Panc1 (cell line): ENCODE measurements around the gene CCDC167. TPM values are rescaled to one million over a fixed set of nuclear protein-coding genes. Genes with fewer than 3 reads are reported as not detected.
"Not testable (repeated sequence)": the region's sequence is repeated elsewhere in the genome, so short reads cannot be mapped to it uniquely, and the experiment has no call there.

Experiments used
- ATAC-seq: fragments of 200-7000 bp; cut with Tn5 transposase; 2 replicates; pipeline ENCODE4 v1.9.1; 2020; ENCODE audit warnings: mild to moderate bottlenecking, moderate library complexity
- BruUV-seq: library from RNA; stranded (reverse); fragments of 400-500 nt; replicated peaks from 2 replicates; lab custom pipeline; 2021; lab: Mats Ljungman, UMichigan
- CTCF ChIA-PET: fragments of 300-600 bp; sonication (Branson Sonifier 250); formaldehyde crosslinking; loops from one replicate; lab custom pipeline; 2022; ENCODE audit warnings: antibody characterized with exemption; lab: Charles Lee
- POLR2A ChIA-PET: fragments of 300-600 bp; sonication (Branson Sonifier 250); formaldehyde crosslinking; loops from one replicate; lab custom pipeline; 2022; ENCODE audit warnings: antibody characterized with exemption; lab: Charles Lee
- DNase-seq: peaks from one replicate; pipeline ENCODE4 v3.0.0-alpha.2; 2010; ENCODE audit warnings: low read depth, low spot score
- H3K27ac ChIP-seq: 2 replicates; pipeline ENCODE4 v1.5.1; 2011; ENCODE audit warnings: mild to moderate bottlenecking, low read length, inconsistent platforms
- H3K27me3 ChIP-seq: fragments of 200-500 bp; sonication (Bioruptor generic); 2 replicates; pipeline ENCODE4 v1.6.0; 2014; ENCODE audit warnings: low read length, inconsistent platforms; ENCODE audit not compliant: control insufficient read depth, insufficient read depth
- H3K36me3 ChIP-seq: fragments of 200-500 bp; sonication (Bioruptor generic); 2 replicates; pipeline ENCODE4 v1.5.1; 2014; ENCODE audit warnings: inconsistent platforms, mild to moderate bottlenecking, low read length, moderate library complexity; ENCODE audit not compliant: control insufficient read depth, insufficient read depth
- H3K4me1 ChIP-seq: 2 replicates; pipeline ENCODE4 v1.5.1; 2011; ENCODE audit warnings: inconsistent platforms, mild to moderate bottlenecking, low read length, moderate library complexity; ENCODE audit not compliant: control insufficient read depth, insufficient read depth
- H3K4me3 ChIP-seq, 2 experiments: 2 replicates each; pipeline ENCODE4 v1.5.1; 2011 to 2012; ENCODE audit warnings: low read depth in 2 of 2, low read length in 2 of 2, mild to moderate bottlenecking in 2 of 2, inconsistent platforms in 1 of 2, moderate library complexity in 1 of 2
- H3K9me3 ChIP-seq: fragments of 200-500 bp; sonication (Bioruptor generic); 2 replicates; pipeline ENCODE4 v1.5.1; 2014; ENCODE audit warnings: low read depth, mild to moderate bottlenecking, inconsistent platforms, low read length, moderate library complexity; ENCODE audit not compliant: control insufficient read depth, insufficient read depth
- POLR2AphosphoS5 ChIP-seq: IDR thresholded peaks from 2 replicates; pipeline ENCODE4 v1.6.1; 2012; ENCODE audit warnings: mild to moderate bottlenecking, low read depth, low read length, moderate library complexity
- SIN3A ChIP-seq: IDR thresholded peaks from 2 replicates; pipeline ENCODE4 v1.6.1; 2012; ENCODE audit warnings: low read depth, mild to moderate bottlenecking, low read length, moderate library complexity, borderline replicate concordance; ENCODE audit not compliant: insufficient read depth
- TCF7L2 ChIP-seq: IDR thresholded peaks from 2 replicates; pipeline ENCODE4 v1.6.1; 2011; ENCODE audit warnings: mild to moderate bottlenecking, low read depth, low read length, inconsistent platforms
- in situ Hi-C: cut with HindIII; loops from 2 replicates; pipeline ENCODE4 v1.10.0; 2016; ENCODE audit warnings: low sequenced_read_pairs, low pct_unique_long_range_greater_than_20kb
- intact Hi-C: fragments of 100-400 bp; cut with micrococcal nuclease; formaldehyde crosslinking; loops from one replicate; pipeline ENCODE4 v1.10.0; 2022; ENCODE audit not compliant: unreplicated experiment
- total RNA-seq: library from RNA; stranded (reverse); gene quantifications from one replicate; pipeline ENCODE4 v1.2.1, GENCODE V29; 2021; ENCODE audit not compliant: unreplicated experiment
- TF ChIP-seq, protein P1 (sequence below): fragments of 450-650 bp; IDR thresholded peaks from 2 replicates; pipeline ENCODE4 v1.5.1; 2017; ENCODE audit warnings: mild to moderate bottlenecking
- TF ChIP-seq, protein P2 (sequence below), 2 experiments: IDR thresholded peaks; 2 replicates each; pipeline ENCODE4 v1.6.1; 2011 to 2012; ENCODE audit warnings: low read depth in 2 of 2, control low read depth in 1 of 2, low read length in 1 of 2, mild to moderate bottlenecking in 1 of 2, moderate library complexity in 1 of 2; ENCODE audit not compliant: insufficient read depth in 1 of 2

Gene CCDC167
- total RNA-seq, 1 experiment from 2014 or later: 57.6 TPM

DNA sequence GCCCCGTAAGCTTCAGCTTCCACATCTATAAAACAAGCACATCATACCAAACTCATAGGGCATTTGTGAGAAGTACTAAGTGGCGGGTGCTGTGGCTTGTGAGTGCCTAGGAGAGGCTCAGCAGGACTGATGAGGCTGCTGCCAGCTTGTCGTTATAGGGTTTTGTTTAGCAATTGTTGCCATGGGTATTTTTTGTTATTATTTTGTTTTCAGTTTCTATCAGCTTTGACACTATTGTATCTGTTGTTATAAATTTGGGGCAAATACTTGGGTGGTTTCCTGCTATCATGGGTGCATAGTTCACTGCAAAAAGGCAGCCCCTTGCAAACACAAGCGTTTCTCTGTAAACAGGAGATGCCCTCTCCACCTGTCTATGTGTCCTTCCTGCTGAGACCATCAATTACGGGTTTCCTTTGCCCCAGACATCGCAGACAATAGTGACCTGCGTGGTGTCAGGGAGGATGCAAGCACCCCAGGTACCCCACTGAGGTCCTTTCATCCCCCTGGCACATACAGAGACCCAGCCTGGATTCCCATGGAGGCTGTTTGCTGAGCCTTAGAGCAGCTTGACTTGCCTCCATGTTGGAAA is 3.1 kb upstream of the CCDC167 start:
- Histone ChIP-seq H3K4me1 (0 out of 2 replicates have a peak, but pooled peaks cover 6% of the 10 kb centered on the region), H3K27ac (peak overlapping the region; percentile 40; the same call in 1 of the 2 replicates), H3K27me3 (no peaks in the 10 kb centered on the region), H3K36me3 (no peaks in the 10 kb centered on the region), H3K4me3 (no peak overlapping the region), H3K9me3 (no peaks in the 10 kb centered on the region)
- ChIA-PET POLR2A (no interaction called here), CTCF (interaction anchor here (0.6 kb wide), 1 partner anchor 190 kb away, joined by 3 read pairs; no protein-coding TSS in a partner anchor)
- TF ChIP-seq POLR2AphosphoS5 (no peak), SIN3A (no peak), TCF7L2 (no peak)
- TF ChIP-seq, protein P1, sequence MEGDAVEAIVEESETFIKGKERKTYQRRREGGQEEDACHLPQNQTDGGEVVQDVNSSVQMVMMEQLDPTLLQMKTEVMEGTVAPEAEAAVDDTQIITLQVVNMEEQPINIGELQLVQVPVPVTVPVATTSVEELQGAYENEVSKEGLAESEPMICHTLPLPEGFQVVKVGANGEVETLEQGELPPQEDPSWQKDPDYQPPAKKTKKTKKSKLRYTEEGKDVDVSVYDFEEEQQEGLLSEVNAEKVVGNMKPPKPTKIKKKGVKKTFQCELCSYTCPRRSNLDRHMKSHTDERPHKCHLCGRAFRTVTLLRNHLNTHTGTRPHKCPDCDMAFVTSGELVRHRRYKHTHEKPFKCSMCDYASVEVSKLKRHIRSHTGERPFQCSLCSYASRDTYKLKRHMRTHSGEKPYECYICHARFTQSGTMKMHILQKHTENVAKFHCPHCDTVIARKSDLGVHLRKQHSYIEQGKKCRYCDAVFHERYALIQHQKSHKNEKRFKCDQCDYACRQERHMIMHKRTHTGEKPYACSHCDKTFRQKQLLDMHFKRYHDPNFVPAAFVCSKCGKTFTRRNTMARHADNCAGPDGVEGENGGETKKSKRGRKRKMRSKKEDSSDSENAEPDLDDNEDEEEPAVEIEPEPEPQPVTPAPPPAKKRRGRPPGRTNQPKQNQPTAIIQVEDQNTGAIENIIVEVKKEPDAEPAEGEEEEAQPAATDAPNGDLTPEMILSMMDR: no peak
- TF ChIP-seq, protein P2, sequence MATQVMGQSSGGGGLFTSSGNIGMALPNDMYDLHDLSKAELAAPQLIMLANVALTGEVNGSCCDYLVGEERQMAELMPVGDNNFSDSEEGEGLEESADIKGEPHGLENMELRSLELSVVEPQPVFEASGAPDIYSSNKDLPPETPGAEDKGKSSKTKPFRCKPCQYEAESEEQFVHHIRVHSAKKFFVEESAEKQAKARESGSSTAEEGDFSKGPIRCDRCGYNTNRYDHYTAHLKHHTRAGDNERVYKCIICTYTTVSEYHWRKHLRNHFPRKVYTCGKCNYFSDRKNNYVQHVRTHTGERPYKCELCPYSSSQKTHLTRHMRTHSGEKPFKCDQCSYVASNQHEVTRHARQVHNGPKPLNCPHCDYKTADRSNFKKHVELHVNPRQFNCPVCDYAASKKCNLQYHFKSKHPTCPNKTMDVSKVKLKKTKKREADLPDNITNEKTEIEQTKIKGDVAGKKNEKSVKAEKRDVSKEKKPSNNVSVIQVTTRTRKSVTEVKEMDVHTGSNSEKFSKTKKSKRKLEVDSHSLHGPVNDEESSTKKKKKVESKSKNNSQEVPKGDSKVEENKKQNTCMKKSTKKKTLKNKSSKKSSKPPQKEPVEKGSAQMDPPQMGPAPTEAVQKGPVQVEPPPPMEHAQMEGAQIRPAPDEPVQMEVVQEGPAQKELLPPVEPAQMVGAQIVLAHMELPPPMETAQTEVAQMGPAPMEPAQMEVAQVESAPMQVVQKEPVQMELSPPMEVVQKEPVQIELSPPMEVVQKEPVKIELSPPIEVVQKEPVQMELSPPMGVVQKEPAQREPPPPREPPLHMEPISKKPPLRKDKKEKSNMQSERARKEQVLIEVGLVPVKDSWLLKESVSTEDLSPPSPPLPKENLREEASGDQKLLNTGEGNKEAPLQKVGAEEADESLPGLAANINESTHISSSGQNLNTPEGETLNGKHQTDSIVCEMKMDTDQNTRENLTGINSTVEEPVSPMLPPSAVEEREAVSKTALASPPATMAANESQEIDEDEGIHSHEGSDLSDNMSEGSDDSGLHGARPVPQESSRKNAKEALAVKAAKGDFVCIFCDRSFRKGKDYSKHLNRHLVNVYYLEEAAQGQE (IDR thresholded peaks at IDR 0.05; ENCODE audit: insufficient read depth in 1 of 2, low read depth in 2 of 2, low read length in 1 of 2): no peak
- intact Hi-C loops: no loop called here
- no peak for DNase-seq
- BruUV-seq: no TSS peak
- in situ Hi-C loops: no loop called here
- ATAC-seq: no peak

DNA sequence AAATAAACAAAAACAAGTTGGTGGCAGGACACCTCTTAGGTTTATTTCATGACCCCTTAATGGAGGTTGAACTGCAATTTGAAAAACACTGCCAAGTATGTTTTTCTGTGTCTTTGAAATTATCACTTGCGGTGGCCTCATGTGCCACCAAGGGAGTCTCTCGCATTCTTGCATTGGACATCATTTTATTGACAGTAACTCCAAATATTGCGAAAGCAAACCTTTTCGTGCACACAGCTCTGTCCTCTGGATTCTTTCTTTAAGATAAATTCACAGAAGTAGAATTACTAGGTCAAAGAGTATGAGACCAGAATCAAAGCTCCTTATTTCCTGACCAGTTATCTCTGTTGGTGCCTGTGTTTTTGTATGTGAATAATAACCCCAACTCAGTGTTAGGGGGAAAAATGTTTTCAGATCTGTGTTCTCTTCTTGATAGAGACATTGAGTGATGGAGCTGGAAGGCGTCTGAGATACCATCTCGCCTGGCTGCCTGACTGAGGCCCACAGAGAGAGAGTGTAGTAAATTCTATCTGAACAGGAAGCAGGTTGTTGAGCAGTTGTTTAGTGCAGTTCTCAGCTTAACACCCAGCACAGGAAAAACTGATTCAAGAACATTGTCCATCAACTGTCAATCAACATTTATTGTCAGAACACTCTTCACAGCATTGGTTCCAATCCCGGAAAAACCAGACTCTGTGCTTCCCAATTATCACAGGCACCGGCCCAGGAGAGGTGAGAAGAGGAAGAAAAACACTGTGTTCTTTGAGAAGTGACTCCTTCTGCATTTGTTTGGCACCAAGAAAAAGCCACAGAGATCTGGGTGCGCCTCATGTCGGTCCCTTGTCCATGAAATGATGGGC is 2.2 kb upstream of the CCDC167 start:
- CTCF ChIA-PET: interaction anchor here (0.6 to 0.7 kb wide), 2 partner anchors 128 to 191 kb away, joined by 3 read pairs; no protein-coding TSS in a partner anchor
- no peak for DNase-seq
- peak overlapping the region; percentile 60 for H3K27ac ChIP-seq
- TF ChIP-seq SIN3A: no peak
- TF ChIP-seq TCF7L2: no peak
- H3K27me3 ChIP-seq: no peaks in the 10 kb centered on the region
- peaks cover 3% of the 10 kb centered on the region; the same call in 1 of the 2 replicates for H3K4me1 ChIP-seq
- in situ Hi-C loops (no loop called here), intact Hi-C loops (no loop called here)
- no peaks in the 10 kb centered on the region for H3K36me3 ChIP-seq
- no TSS peak for BruUV-seq
- ATAC-seq: no peak
- H3K9me3 ChIP-seq: no peaks in the 10 kb centered on the region
- H3K4me3 ChIP-seq: no peak overlapping the region
- POLR2A ChIA-PET: no interaction called here

DNA sequence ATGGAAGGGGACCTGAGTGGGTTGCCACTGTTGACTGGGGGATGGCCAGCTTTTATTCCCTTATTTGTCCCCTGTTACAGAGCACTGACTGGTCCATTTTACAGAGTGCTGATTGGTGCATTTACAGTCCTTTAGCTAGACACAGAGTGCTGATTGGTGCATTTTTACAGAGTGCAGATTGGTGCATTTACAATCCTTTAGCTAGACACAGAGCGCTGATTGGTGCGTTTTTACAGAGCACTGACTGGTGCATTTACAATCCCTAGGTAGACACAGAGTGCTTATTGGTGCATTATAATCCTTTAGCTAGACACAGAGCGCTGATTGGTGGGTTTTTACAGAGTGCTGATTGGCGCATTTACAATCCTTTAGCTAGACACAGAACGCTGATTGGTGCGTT is 1.2 kb upstream of the CCDC167 start:
- H3K27ac ChIP-seq: peak overlapping the region; percentile 95; the same call in 1 of the 2 replicates
- H3K4me1 ChIP-seq, H3K27me3 ChIP-seq, intact Hi-C loops, H3K9me3 ChIP-seq, BruUV-seq, H3K4me3 ChIP-seq, H3K36me3 ChIP-seq, DNase-seq, in situ Hi-C loops, POLR2A ChIA-PET, CTCF ChIA-PET, ATAC-seq: not testable (repeated sequence)
